Endodermal cell (in vitro differentiated cells): ENCODE results near the gene UROS. TPM values are rescaled to one million over a fixed set of nuclear protein-coding genes. Genes with fewer than 3 reads are reported as not detected.

Experiments
- DNase-seq: peaks from one replicate; pipeline ENCODE4 v3.0.0-alpha.2; 2017
- H3K27ac ChIP-seq: 2 replicates; pipeline ENCODE4 v1.5.1; 2013; ENCODE audit warnings: mild to moderate bottlenecking, low read depth, low read length, moderate library complexity
- H3K27me3 ChIP-seq: 2 replicates; pipeline ENCODE4 v1.6.1; 2013; ENCODE audit warnings: mild to moderate bottlenecking, low read length, moderate library complexity; ENCODE audit not compliant: insufficient read depth, control insufficient read depth, poor library complexity, severe bottlenecking
- H3K36me3 ChIP-seq: 2 replicates; pipeline ENCODE4 v1.7.0; 2013; ENCODE audit warnings: mild to moderate bottlenecking, low read length, moderate library complexity; ENCODE audit not compliant: control insufficient read depth, insufficient read depth
- H3K4me1 ChIP-seq: one replicate; pipeline ENCODE4 v1.7.0; 2013; ENCODE audit warnings: low read length; ENCODE audit not compliant: control insufficient read depth, insufficient read depth
- H3K4me3 ChIP-seq: 2 replicates; pipeline ENCODE4 v1.5.1; 2013; ENCODE audit warnings: mild to moderate bottlenecking, low read length, moderate library complexity
- H3K9ac ChIP-seq: 2 replicates; pipeline ENCODE4 v1.6.1; 2013; ENCODE audit warnings: mild to moderate bottlenecking, low read length, moderate library complexity; ENCODE audit not compliant: poor library complexity, severe bottlenecking; ENCODE audit errors: extremely low read depth
- H3K9me3 ChIP-seq: 2 replicates; pipeline ENCODE4 v1.6.1; 2013; ENCODE audit warnings: mild to moderate bottlenecking, low read length, moderate library complexity; ENCODE audit not compliant: control insufficient read depth
- H3K27ac Mint-ChIP-seq: 2 replicates; pipeline ENCODE4 v1.8.0; 2020; ENCODE audit warnings: mixed read lengths
- H3K27me3 Mint-ChIP-seq: 2 replicates; pipeline ENCODE4 v1.8.0; 2021; ENCODE audit warnings: mild to moderate bottlenecking, mixed read lengths; ENCODE audit not compliant: insufficient read depth
- H3K36me3 Mint-ChIP-seq: 2 replicates; pipeline ENCODE4 v1.8.0; 2020; ENCODE audit warnings: low read depth, mixed read lengths
- H3K4me1 Mint-ChIP-seq: 2 replicates; pipeline ENCODE4 v1.8.0; 2020; ENCODE audit warnings: mixed read lengths
- H3K4me3 Mint-ChIP-seq: 2 replicates; pipeline ENCODE4 v1.8.0; 2020; ENCODE audit warnings: mild to moderate bottlenecking, moderate library complexity, mixed read lengths
- H3K9me3 Mint-ChIP-seq: 2 replicates; pipeline ENCODE4 v1.8.0; 2020; ENCODE audit warnings: mild to moderate bottlenecking, mixed read lengths
- WGBS, 2 experiments: methylation state at CpG; one replicate each; pipeline versions ENCODE4 v1.1.5 to v1.1.7; 2013; ENCODE audit warnings: missing lambda C conversion rate in 2 of 2, mixed read lengths in 1 of 2; ENCODE audit not compliant: insufficient coverage in 1 of 2, insufficient read length in 1 of 2; 5-methylcytosine and 5-hydroxymethylcytosine counted together
- total RNA-seq, 2 donors: library from RNA; stranded (reverse); fragmentation: NEBNext Ultra II Directional in 1 of 2; extraction: Animal tissue kit (Norgen Biotek cat#: 25700) in 1 of 2; gene quantifications; 2 replicates in 1 of 2; 3 replicates in 1 of 2; pipeline ENCODE4 v1.2.1, GENCODE V29; 2021
- TF ChIP-seq, protein P1 (sequence below): fragments of 200-600 bp; sonication (generic); conservative IDR thresholded peaks from 2 replicates; pipeline ENCODE4 v1.5.0; 2021; ENCODE audit warnings: antibody characterized with exemption, mild to moderate bottlenecking

Gene UROS
- total RNA-seq, 2 donors from 2014 or later = 49.2 to 69.4 TPM

DNA sequence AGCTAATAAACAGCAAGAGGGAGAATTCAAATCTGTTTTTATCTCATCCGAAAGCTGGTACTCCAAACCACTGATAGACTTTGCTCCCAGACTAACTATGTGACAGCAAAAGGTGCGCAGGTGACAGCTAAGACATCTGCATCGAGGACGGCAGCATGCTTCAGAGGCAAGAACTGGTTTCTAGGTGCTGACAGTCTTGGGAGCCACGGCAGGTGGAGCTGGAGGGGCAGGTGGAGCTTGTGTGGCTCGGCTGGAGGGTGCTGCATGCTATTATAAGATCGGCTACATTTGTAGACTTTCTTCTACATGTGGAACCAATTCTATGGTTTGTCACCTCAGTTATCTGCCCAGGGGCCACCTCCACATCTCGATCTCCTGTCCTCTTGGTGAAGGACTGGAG, 25.6 kb downstream of the UROS start:
- Mint-ChIP-seq H3K27me3 (no peaks in the 10 kb centered on the region), H3K36me3 (peaks cover 29% of the 10 kb centered on the region), H3K27ac (no peak overlapping the region), H3K4me1 (peaks cover 27% of the 10 kb centered on the region), H3K4me3 (no peak overlapping the region), H3K9me3 (no peaks in the 10 kb centered on the region)
- DNase-seq = no peak
- TF ChIP-seq, protein P1, sequence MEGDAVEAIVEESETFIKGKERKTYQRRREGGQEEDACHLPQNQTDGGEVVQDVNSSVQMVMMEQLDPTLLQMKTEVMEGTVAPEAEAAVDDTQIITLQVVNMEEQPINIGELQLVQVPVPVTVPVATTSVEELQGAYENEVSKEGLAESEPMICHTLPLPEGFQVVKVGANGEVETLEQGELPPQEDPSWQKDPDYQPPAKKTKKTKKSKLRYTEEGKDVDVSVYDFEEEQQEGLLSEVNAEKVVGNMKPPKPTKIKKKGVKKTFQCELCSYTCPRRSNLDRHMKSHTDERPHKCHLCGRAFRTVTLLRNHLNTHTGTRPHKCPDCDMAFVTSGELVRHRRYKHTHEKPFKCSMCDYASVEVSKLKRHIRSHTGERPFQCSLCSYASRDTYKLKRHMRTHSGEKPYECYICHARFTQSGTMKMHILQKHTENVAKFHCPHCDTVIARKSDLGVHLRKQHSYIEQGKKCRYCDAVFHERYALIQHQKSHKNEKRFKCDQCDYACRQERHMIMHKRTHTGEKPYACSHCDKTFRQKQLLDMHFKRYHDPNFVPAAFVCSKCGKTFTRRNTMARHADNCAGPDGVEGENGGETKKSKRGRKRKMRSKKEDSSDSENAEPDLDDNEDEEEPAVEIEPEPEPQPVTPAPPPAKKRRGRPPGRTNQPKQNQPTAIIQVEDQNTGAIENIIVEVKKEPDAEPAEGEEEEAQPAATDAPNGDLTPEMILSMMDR = no peak
- 94 to 97% methylated on average over 5 to 8 of the region's 8 CpGs for WGBS, 2 experiments
- no peak overlapping the region for H3K4me3 ChIP-seq
- H3K4me1 ChIP-seq = peaks cover 9% of the 10 kb centered on the region
- peaks cover 21% of the 10 kb centered on the region for H3K36me3 ChIP-seq
- no peak overlapping the region for H3K9ac ChIP-seq
- no peaks in the 10 kb centered on the region for H3K9me3 ChIP-seq
- no peaks in the 10 kb centered on the region for H3K27me3 ChIP-seq
- no peak overlapping the region for H3K27ac ChIP-seq

DNA sequence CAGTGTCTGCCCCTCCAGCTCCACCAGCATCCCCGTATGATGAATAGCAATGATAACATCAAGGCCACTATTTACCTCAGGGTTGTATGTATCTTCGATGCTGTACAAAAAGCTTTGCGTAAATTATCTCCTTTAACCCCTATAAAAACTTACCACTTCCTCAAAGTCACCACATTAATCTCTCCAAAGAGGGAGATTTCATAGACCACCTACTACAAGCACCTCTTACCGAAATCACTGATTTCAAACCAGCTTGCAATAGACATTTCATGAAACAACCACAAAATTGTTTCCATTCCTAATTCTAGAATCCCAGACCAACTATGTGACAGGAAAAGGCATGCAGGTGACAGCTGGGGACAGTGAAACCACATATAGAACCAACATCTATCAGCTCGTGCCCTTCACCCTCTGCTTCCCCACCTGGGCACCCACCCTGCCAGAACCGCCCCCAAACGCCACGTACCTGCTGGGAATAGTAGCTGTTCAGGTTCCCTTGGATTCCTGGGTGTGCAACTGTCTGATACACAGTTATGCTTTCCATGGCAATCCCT, 27.3 kb downstream of the UROS start:
- Histone ChIP-seq H3K27me3 (no peaks in the 10 kb centered on the region), H3K4me1 (peaks cover 7% of the 10 kb centered on the region), H3K27ac (no peak overlapping the region), H3K4me3 (no peak overlapping the region), H3K36me3 (peaks cover 31% of the 10 kb centered on the region), H3K9me3 (no peaks in the 10 kb centered on the region), H3K9ac (no peak overlapping the region)
- no peak for DNase-seq
- Mint-ChIP-seq H3K4me1 (peaks cover 13% of the 10 kb centered on the region), H3K36me3 (peaks cover 37% of the 10 kb centered on the region), H3K9me3 (no peaks in the 10 kb centered on the region), H3K27me3 (no peaks in the 10 kb centered on the region), H3K27ac (no peak overlapping the region), H3K4me3 (no peak overlapping the region)
- WGBS, 2 experiments = 82% methylated on average over 8 of the region's 8 CpGs
- TF ChIP-seq, protein P1 = no peak

DNA sequence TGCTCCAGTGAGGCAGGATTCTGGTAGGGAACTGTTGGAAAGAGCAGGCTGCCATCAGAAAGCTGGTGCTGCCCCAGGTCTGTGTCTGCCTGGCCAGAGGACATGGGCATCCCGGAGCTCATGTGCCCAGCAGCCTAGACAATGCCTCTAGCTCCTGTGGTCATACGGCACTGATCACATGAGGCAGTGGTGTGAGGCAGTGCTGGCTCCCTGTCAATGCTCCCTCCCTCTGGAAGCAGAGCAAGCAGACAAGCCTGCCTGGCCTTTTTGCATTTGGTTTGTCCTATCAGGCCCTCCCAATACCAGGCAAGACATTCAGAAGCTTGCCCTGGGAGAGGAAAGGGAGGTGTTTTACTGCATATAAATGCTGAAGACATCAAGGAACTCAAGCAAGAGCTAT, 27.9 kb downstream of the UROS start:
- no peak overlapping the region for H3K27ac ChIP-seq
- no peaks in the 10 kb centered on the region for H3K27me3 Mint-ChIP-seq
- peaks cover 31% of the 10 kb centered on the region for H3K36me3 ChIP-seq
- H3K9me3 Mint-ChIP-seq = no peaks in the 10 kb centered on the region
- H3K4me1 Mint-ChIP-seq = peaks cover 9% of the 10 kb centered on the region
- DNase-seq = no peak
- H3K4me3 ChIP-seq = no peak overlapping the region
- TF ChIP-seq, protein P1 = no peak
- no peak overlapping the region for H3K9ac ChIP-seq
- no peaks in the 10 kb centered on the region for H3K9me3 ChIP-seq
- H3K27ac Mint-ChIP-seq = no peak overlapping the region
- H3K36me3 Mint-ChIP-seq = peaks cover 36% of the 10 kb centered on the region
- no peak overlapping the region for H3K4me3 Mint-ChIP-seq
- 96 to 100% methylated on average over 1 to 2 of the region's 2 CpGs for WGBS, 2 experiments
- H3K4me1 ChIP-seq = peaks cover 5% of the 10 kb centered on the region
- H3K27me3 ChIP-seq = no peaks in the 10 kb centered on the region
